Germinal center (tissue), 1 donor: ENCODE data around the gene UQCRHL.

ENCODE experiments used
- DNase-seq: peaks from one replicate; pipeline ENCODE4 v3.0.0; 2012; ENCODE audit warnings: mixed read lengths, low spot score

The UQCRHL gene

GRCh38 chr1:15797614-15798390, 9.6 kb downstream of the UQCRHL start:
- DNase-seq: no peak

- DNase-seq: no peak
Observed at GRCh38 chr1:15796086-15796462, 11.4 kb downstream of the UQCRHL start.

GRCh38 chr1:15788624-15789301, 18.7 kb downstream of the UQCRHL start:
- no peak for DNase-seq

- DNase-seq: no peak
Observed at GRCh38 chr1:15786581-15786980, 20.9 kb downstream of the UQCRHL start.

GRCh38 chr1:15785683-15786082, 21.8 kb downstream of the UQCRHL start:
- no peak for DNase-seq

GRCh38 chr1:15777909-15778707, 29.3 kb downstream of the UQCRHL start:
- DNase-seq: no peak

- no peak for DNase-seq
Observed at GRCh38 chr1:15775706-15776105, 31.7 kb downstream of the UQCRHL start.

- DNase-seq: no peak
Observed at GRCh38 chr1:15771836-15772515, 35.5 kb downstream of the UQCRHL start.

GRCh38 chr1:15770313-15770962, 37.0 kb downstream of the UQCRHL start:
- no peak for DNase-seq

- no peak for DNase-seq
Observed at GRCh38 chr1:15768388-15768787, 39.1 kb downstream of the UQCRHL start.

GRCh38 chr1:15767941-15768340, 39.5 kb downstream of the UQCRHL start:
- no peak for DNase-seq

GRCh38 chr1:15765495-15766194, 41.8 kb downstream of the UQCRHL start:
- no peak for DNase-seq

- DNase-seq: no peak
Observed at GRCh38 chr1:15764890-15765289, 42.6 kb downstream of the UQCRHL start.

GRCh38 chr1:15764269-15764764, 43.1 kb downstream of the UQCRHL start:
- DNase-seq: no peak

- DNase-seq: no peak
Observed at GRCh38 chr1:15762546-15762945, 44.9 kb downstream of the UQCRHL start.

- DNase-seq: no peak
Observed at GRCh38 chr1:15761366-15762128, 45.9 kb downstream of the UQCRHL start.

- no peak for DNase-seq
Observed at GRCh38 chr1:15760520-15761211, 46.8 kb downstream of the UQCRHL start.

- peak; percentile 31 for DNase-seq
Observed at GRCh38 chr1:15758953-15759661, 48.3 kb downstream of the UQCRHL start.
